Measurements from ENCODE around the gene TMEM126A. TPM values are rescaled to one million over a fixed set of nuclear protein-coding genes. Genes with fewer than 3 reads are reported as not detected.

The TMEM126A gene
- total RNA-seq, 1 experiment from 2014 or later: 37.2 TPM

GRCh38 chr11:85697747-85698146 is 50.0 kb downstream of the TMEM126A start (continued):
- no peak for TF ChIP-seq USF1 (CRISPR knock-in tag; IDR thresholded peaks at IDR 0.05)
- no peak for TF ChIP-seq GTF2I (CRISPR knock-in tag; conservative IDR thresholded peaks at IDR 0.05)
- no peak for TF ChIP-seq JUN (CRISPR knock-in tag; IDR thresholded peaks at IDR 0.05)
- no peak for TF ChIP-seq ZNF138 (CRISPR knock-in tag; conservative IDR thresholded peaks at IDR 0.05)

- no peak for DNase-seq (ENCODE audit: low spot score)
- Mint-ChIP-seq H3K4me3 (no peak overlapping the region), H3K27ac (no peak overlapping the region), H3K9me3 (no peaks in the 10 kb centered on the region), H3K36me3 (no peaks in the 10 kb centered on the region), H3K4me1 (peaks cover 13% of the 10 kb centered on the region), H3K27me3 (ENCODE audit: low read depth) (no peaks in the 10 kb centered on the region)
- ATAC-seq: no peak
- POLR2A ChIA-PET: interaction anchor here (0.5 kb wide), 1 partner anchor 1430 kb away, joined by 4 read pairs; no protein-coding TSS in a partner anchor
- TF ChIP-seq E2F1 (CRISPR knock-in tag; IDR thresholded peaks at IDR 0.05) (no peak), NFATC4 (CRISPR knock-in tag; IDR thresholded peaks at IDR 0.05) (no peak), TCF7 (CRISPR knock-in tag; IDR thresholded peaks at IDR 0.05; ENCODE audit: low read depth) (no peak), USF1 (CRISPR knock-in tag; IDR thresholded peaks at IDR 0.05) (no peak), RORB (CRISPR knock-in tag; IDR thresholded peaks at IDR 0.05) (no peak), RELA (CRISPR knock-in tag; IDR thresholded peaks at IDR 0.05; ENCODE audit: borderline replicate concordance) (no peak), SOX15 (CRISPR knock-in tag; IDR thresholded peaks at IDR 0.05) (no peak), ATF2 (CRISPR knock-in tag; IDR thresholded peaks at IDR 0.05; ENCODE audit: borderline replicate concordance, low read depth) (no peak), JUN (CRISPR knock-in tag; IDR thresholded peaks at IDR 0.05) (no peak), GABPB1 (CRISPR knock-in tag; IDR thresholded peaks at IDR 0.05) (no peak), ZNF396 (CRISPR knock-in tag; IDR thresholded peaks at IDR 0.05; ENCODE audit: borderline replicate concordance) (no peak)
- TF ChIP-seq, protein P1, sequence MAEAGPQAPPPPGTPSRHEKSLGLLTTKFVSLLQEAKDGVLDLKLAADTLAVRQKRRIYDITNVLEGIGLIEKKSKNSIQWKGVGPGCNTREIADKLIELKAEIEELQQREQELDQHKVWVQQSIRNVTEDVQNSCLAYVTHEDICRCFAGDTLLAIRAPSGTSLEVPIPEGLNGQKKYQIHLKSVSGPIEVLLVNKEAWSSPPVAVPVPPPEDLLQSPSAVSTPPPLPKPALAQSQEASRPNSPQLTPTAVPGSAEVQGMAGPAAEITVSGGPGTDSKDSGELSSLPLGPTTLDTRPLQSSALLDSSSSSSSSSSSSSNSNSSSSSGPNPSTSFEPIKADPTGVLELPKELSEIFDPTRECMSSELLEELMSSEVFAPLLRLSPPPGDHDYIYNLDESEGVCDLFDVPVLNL (CRISPR knock-in tag; IDR thresholded peaks at IDR 0.05; ENCODE audit: borderline replicate concordance, low read depth): no peak
- TF ChIP-seq, protein P2, sequence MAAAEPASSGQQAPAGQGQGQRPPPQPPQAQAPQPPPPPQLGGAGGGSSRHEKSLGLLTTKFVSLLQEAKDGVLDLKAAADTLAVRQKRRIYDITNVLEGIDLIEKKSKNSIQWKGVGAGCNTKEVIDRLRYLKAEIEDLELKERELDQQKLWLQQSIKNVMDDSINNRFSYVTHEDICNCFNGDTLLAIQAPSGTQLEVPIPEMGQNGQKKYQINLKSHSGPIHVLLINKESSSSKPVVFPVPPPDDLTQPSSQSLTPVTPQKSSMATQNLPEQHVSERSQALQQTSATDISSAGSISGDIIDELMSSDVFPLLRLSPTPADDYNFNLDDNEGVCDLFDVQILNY (CRISPR knock-in tag; IDR thresholded peaks at IDR 0.05): no peak
- TF ChIP-seq, protein P3, sequence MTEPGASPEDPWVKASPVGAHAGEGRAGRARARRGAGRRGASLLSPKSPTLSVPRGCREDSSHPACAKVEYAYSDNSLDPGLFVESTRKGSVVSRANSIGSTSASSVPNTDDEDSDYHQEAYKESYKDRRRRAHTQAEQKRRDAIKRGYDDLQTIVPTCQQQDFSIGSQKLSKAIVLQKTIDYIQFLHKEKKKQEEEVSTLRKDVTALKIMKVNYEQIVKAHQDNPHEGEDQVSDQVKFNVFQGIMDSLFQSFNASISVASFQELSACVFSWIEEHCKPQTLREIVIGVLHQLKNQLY (CRISPR knock-in tag; IDR thresholded peaks at IDR 0.05): no peak
- TF ChIP-seq, protein P4, sequence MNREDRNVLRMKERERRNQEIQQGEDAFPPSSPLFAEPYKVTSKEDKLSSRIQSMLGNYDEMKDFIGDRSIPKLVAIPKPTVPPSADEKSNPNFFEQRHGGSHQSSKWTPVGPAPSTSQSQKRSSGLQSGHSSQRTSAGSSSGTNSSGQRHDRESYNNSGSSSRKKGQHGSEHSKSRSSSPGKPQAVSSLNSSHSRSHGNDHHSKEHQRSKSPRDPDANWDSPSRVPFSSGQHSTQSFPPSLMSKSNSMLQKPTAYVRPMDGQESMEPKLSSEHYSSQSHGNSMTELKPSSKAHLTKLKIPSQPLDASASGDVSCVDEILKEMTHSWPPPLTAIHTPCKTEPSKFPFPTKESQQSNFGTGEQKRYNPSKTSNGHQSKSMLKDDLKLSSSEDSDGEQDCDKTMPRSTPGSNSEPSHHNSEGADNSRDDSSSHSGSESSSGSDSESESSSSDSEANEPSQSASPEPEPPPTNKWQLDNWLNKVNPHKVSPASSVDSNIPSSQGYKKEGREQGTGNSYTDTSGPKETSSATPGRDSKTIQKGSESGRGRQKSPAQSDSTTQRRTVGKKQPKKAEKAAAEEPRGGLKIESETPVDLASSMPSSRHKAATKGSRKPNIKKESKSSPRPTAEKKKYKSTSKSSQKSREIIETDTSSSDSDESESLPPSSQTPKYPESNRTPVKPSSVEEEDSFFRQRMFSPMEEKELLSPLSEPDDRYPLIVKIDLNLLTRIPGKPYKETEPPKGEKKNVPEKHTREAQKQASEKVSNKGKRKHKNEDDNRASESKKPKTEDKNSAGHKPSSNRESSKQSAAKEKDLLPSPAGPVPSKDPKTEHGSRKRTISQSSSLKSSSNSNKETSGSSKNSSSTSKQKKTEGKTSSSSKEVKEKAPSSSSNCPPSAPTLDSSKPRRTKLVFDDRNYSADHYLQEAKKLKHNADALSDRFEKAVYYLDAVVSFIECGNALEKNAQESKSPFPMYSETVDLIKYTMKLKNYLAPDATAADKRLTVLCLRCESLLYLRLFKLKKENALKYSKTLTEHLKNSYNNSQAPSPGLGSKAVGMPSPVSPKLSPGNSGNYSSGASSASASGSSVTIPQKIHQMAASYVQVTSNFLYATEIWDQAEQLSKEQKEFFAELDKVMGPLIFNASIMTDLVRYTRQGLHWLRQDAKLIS (CRISPR knock-in tag; IDR thresholded peaks at IDR 0.05; ENCODE audit: borderline replicate concordance): no peak
- CTCF ChIA-PET: interaction anchor here (1.1 kb wide), 1 partner anchor 156 kb away, joined by 3 read pairs; no protein-coding TSS in a partner anchor
Measured at GRCh38 chr11:85698195-85698594, 50.4 kb downstream of the TMEM126A start.
